Thymus (tissue), 11 donors: ENCODE results near the gene ZNF549. TPM values are rescaled to one million over a fixed set of nuclear protein-coding genes. Genes with fewer than 3 reads are reported as not detected.
"Not testable (repeated sequence)": the region's sequence is repeated elsewhere in the genome, so short reads cannot be mapped to it uniquely, and the experiment has no call there.

Experiments
- DNase-seq, 9 donors: peaks; one replicate each; pipeline ENCODE4 v3.0.0-alpha.2; 2013; ENCODE audit warnings: low spot score in 9 of 9, low read depth in 6 of 9, missing footprints in 1 of 9
- H3K27ac ChIP-seq, 2 donors: one replicate each; pipeline ENCODE4 v1.5.1; 2013; ENCODE audit warnings: control low read depth in 1 of 2, low read depth in 1 of 2, low read length in 1 of 2, mild to moderate bottlenecking in 1 of 2, moderate library complexity in 1 of 2
- H3K27me3 ChIP-seq, 2 donors: one replicate each; pipeline ENCODE4 v1.5.1; 2013; ENCODE audit warnings: low read length in 1 of 2; ENCODE audit not compliant: control insufficient read depth in 2 of 2, insufficient read depth in 1 of 2
- H3K36me3 ChIP-seq, 2 donors: one replicate each; pipeline ENCODE4 v1.5.1; 2013; ENCODE audit warnings: low read length in 1 of 2, mild to moderate bottlenecking in 1 of 2, moderate library complexity in 1 of 2; ENCODE audit not compliant: control insufficient read depth in 2 of 2, insufficient read depth in 2 of 2
- H3K4me1 ChIP-seq, 2 donors: one replicate each; pipeline ENCODE4 v1.5.1; 2013; ENCODE audit warnings: low read length in 2 of 2; ENCODE audit not compliant: control insufficient read depth in 2 of 2, insufficient read depth in 2 of 2
- H3K4me3 ChIP-seq, 2 donors: one replicate each; pipeline ENCODE4 v1.5.1; 2013; ENCODE audit warnings: low read length in 2 of 2, control low read depth in 1 of 2, mild to moderate bottlenecking in 1 of 2
- H3K9me3 ChIP-seq, 2 donors: one replicate each; pipeline ENCODE4 v1.5.1; 2013; ENCODE audit warnings: low read length in 1 of 2, mild to moderate bottlenecking in 1 of 2; ENCODE audit not compliant: control insufficient read depth in 2 of 2, insufficient read depth in 1 of 2
- WGBS: extraction: QIAGEN DNeasy Blood & Tissue Kit; methylation state at CpG from one replicate; pipeline ENCODE4 v1.1.7; 2013; 5-methylcytosine and 5-hydroxymethylcytosine counted together
- polyA plus RNA-seq: library from polyadenylated mRNA; stranded (reverse); fragments of 200-250 nt; gene quantifications from one replicate; pipeline ENCODE4 v1.2.3, GENCODE V29; 2013
- total RNA-seq: library from RNA; stranded (reverse); fragments of 120-200 nt; gene quantifications from one replicate; pipeline ENCODE4 v1.2.4, GENCODE V29; 2013
- donor health status: healthy.

The ZNF549 gene
- total and polyA plus RNA-seq, 2 donors, result 6.3 to 7.0 TPM

DNA sequence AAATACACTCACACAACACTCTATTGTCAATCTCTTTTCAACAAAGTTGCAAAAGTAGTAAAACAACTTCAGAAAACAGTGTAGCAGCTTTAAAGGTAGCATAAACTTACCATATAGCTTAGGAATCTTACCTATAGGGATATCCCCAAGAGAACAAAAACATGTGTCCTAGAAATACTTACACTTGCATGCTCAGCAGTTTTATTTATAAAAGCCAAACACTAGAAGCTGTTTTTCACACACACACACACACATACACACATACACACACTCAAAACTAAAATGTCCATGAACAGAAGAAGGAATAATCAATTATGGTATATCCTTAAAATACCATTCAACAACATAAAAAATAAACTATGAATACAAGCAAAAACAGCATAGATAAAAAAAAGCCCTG is 15.7 kb upstream of the ZNF549 start:
- Histone ChIP-seq H3K27me3 (no peaks in the 10 kb centered on the region), H3K27ac (no peak overlapping the region), H3K36me3 (peaks cover 9 to 30% of the 10 kb centered on the region in 2 donors), H3K4me1 (no peaks in the 10 kb centered on the region), H3K4me3 (no peak overlapping the region), H3K9me3 (peaks cover 18 to 21% of the 10 kb centered on the region in 2 donors)
- DNase-seq, result no peak

DNA sequence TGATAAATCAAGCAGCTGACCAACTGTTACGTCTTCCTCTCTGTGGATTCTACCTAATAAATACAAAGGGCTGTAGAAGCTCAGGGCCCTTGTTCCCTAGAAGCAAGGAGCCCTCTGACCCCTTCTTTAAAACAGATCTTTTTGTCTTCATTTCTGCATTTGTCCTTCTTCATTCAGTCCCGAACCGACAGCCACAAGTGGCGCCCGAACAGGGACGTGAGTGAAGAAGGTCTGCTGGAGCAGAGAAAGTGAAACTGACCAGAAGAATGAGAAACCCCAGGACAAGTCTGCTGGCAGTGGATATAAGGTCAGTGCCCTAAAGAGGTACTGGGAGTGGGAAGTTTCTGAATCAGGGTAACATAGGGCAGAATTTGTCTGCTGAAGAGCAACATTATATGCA is 14.3 kb upstream of the ZNF549 start:
- Histone ChIP-seq H3K27ac (no peak overlapping the region), H3K27me3 (no peaks in the 10 kb centered on the region), H3K9me3 (peaks cover 15 to 21% of the 10 kb centered on the region in 2 donors), H3K36me3 (peaks cover 0 to 22% of the 10 kb centered on the region in 2 donors), H3K4me3 (no peak overlapping the region), H3K4me1 (no peaks in the 10 kb centered on the region)
- peak in 1 of 9 donors; percentile 39 for DNase-seq
- WGBS, result 98% methylated on average over 6 of the region's 6 CpGs

DNA sequence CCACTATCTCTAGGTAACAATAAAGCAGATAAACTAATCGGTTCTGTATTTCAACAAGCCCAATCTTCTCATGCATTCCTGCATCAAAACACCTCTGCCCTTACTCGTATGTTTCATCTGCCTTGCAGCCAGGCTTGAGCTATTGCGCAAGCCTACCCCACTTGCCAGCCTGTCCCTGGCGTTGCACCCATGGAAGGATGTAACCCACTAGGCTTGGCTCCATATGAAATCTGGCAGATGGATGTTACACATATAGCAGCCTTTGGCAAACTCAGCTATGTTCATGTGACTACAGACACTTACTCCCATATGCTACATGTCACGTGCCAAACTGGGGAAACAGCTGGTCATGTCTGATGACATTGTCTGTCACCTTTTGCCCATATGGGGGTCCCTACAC is 11.9 kb upstream of the ZNF549 start:
- 98% methylated on average over 5 of the region's 5 CpGs for WGBS
- Histone ChIP-seq H3K9me3 (peaks cover 13 to 27% of the 10 kb centered on the region in 2 donors), H3K27ac (no peak overlapping the region), H3K4me3 (no peak overlapping the region), H3K4me1 (no peaks in the 10 kb centered on the region), H3K36me3 (peaks cover 0 to 19% of the 10 kb centered on the region in 2 donors), H3K27me3 (no peaks in the 10 kb centered on the region)
- DNase-seq, result no peak

DNA sequence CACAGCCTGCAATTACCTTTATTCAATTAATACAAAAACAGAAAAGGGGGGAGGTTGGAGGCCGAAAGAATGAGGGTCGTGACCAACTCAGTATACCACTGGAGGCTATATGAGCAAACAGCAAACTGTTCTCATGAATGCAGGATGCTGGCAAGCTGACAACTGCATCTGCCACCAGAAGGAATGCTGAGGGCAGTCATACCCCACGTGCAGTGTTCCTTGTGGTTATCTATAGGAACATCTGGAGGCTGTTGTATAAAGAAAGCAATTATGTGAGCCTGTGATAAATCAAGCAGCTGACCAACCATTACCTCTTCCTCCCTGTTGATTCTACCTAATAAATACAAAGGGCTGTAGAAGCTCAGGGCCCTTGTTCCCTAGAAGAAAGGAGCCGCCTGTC is 9.1 kb upstream of the ZNF549 start:
- H3K9me3 ChIP-seq, result peaks cover 6 to 16% of the 10 kb centered on the region in 2 donors
- H3K4me1 ChIP-seq, H3K27me3 ChIP-seq, H3K27ac ChIP-seq, H3K4me3 ChIP-seq, DNase-seq: not testable (repeated sequence)
- H3K36me3 ChIP-seq, result peaks cover 0 to 18% of the 10 kb centered on the region in 2 donors
- 90% methylated on average over 4 of the region's 4 CpGs for WGBS

DNA sequence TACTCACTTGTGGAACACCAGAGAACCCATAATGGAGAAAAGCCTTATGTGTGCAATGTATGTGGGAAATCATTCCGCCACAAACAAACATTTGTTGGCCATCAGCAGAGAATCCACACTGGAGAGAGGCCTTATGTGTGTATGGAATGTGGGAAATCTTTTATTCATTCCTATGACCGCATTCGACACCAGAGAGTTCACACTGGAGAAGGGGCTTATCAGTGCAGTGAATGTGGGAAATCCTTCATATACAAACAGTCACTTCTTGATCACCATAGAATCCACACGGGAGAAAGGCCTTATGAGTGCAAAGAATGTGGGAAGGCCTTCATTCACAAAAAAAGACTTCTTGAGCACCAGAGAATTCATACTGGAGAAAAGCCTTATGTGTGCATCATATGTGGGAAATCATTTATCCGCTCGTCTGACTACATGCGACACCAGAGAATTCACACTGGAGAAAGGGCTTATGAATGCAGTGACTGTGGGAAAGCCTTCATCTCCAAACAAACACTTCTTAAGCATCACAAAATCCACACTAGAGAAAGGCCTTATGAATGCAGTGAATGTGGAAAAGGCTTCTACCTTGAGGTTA is 10.9 kb downstream of the ZNF549 start:
- H3K27me3 ChIP-seq, result no peaks in the 10 kb centered on the region
- H3K4me3 ChIP-seq, result no peak overlapping the region
- whole genome bisulfite sequencing, result 98% methylated on average over 7 of the region's 7 CpGs
- H3K4me1 ChIP-seq, result no peaks in the 10 kb centered on the region
- peaks cover 42 to 43% of the 10 kb centered on the region in 2 donors for H3K9me3 ChIP-seq
- peak in 1 of 9 donors; percentile 13 for DNase-seq
- H3K36me3 ChIP-seq, result peaks cover 65 to 66% of the 10 kb centered on the region in 2 donors
- H3K27ac ChIP-seq, result no peak overlapping the region

DNA sequence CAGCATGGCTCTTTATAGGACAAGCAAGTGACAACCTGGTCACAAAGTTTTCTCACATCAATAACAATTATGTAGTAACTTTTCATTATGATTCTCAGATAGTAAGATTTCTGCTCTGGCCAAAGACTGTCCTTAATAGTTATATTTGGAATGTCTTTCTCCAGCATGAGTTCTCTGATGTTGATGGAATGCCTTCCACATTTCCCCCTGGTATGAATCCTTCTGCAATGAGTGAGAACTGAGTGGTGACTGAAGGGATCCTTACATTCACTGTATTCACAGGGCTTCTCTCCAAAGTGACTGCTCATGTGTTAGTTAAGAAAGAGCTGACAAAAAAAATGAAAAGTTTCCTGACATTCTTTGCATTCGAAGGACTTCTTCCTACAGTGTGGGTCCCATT is 19.4 kb downstream of the ZNF549 start:
- Histone ChIP-seq H3K4me3 (no peak overlapping the region), H3K9me3 (peaks cover 26 to 34% of the 10 kb centered on the region in 2 donors), H3K36me3 (peaks cover 62 to 64% of the 10 kb centered on the region in 2 donors), H3K4me1 (no peaks in the 10 kb centered on the region), H3K27me3 (no peaks in the 10 kb centered on the region), H3K27ac (no peak overlapping the region)
- no peak for DNase-seq
- 96% methylated on average over 1 of the region's 1 CpG for WGBS

DNA sequence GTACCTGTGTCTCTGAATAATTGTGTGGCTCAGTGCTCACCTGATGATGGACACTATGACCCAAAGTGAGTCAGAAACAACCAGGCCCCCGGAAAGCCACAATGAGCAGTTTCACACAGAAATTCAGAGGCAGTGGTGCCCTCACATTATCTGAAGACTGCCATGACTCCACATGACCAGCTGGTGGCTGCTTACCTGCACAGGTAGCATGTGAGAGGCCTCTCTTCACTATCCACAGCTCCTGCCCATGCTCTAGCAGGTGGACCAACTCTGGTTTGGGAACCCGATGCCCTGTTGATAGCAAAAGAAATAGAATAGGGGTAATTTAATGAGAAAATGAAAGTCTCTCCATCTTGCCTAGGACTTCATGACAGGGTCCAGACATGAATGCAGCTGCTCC is 25.3 kb downstream of the ZNF549 start:
- Histone ChIP-seq H3K9me3 (peaks cover 18 to 26% of the 10 kb centered on the region in 2 donors), H3K27ac (no peak overlapping the region), H3K4me1 (no peaks in the 10 kb centered on the region), H3K4me3 (no peak overlapping the region), H3K36me3 (peaks cover 68 to 75% of the 10 kb centered on the region in 2 donors), H3K27me3 (no peaks in the 10 kb centered on the region)
- WGBS, result 98% methylated on average over 2 of the region's 2 CpGs
- no peak for DNase-seq

DNA sequence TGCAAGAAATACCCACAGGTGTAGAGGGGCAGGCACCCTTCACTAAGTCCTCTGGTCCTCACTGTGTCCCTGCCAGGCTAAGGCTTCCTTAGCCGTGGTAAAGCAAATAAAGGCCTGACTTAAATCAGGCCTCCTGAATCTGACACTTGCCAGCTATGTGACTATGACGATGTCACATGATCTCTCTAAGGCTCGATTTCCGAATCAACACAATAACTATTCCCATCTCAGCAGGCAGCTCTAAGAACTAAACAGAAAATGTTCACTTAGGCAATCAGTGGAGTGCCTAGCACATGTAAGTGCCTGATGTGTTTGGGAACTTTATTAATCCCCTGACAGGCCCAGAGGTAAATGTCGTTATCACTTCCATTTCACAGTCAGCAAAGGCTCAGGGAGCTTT is 30.5 kb downstream of the ZNF549 start:
- Histone ChIP-seq H3K9me3 (peaks cover 7 to 32% of the 10 kb centered on the region in 2 donors), H3K4me3 (no peak overlapping the region), H3K27ac (no peak overlapping the region), H3K4me1 (peaks cover 10 to 14% of the 10 kb centered on the region in 2 donors), H3K36me3 (peaks cover 30 to 36% of the 10 kb centered on the region in 2 donors), H3K27me3 (no peaks in the 10 kb centered on the region)
- no peak for DNase-seq
- WGBS, result 95% methylated on average over 5 of the region's 5 CpGs

DNA sequence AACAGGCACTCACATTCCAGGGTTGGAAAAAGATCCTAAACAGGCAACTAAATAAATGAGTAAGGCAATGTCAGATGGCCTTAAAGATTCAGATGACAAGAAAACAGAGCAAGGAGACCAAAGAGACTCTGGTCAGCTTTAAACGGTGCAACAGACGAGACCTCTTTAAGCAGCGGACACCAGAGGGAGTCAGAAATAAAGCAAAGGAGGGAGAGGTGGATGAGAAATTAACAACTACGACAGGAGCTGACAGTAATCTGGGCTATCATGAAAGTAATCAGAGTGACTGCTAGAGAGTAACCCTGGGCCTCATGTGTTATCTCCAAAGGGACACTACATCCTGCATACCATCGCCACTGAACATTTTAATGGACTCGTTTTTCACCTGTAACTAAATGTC is 31.4 kb downstream of the ZNF549 start:
- H3K27me3 ChIP-seq, result no peaks in the 10 kb centered on the region
- no peak for DNase-seq
- H3K36me3 ChIP-seq, result peaks cover 23 to 27% of the 10 kb centered on the region in 2 donors
- 54% methylated on average over 6 of the region's 6 CpGs for WGBS
- peak overlapping the region; percentile 76 to 83 for H3K4me3 ChIP-seq
- peaks cover 10 to 14% of the 10 kb centered on the region in 2 donors for H3K4me1 ChIP-seq
- no peak overlapping the region for H3K27ac ChIP-seq
- H3K9me3 ChIP-seq, result peaks cover 5 to 27% of the 10 kb centered on the region in 2 donors
